DND-41 (cell line): ENCODE measurements around the gene SPINT2.

Experiments used
- CTCF ChIP-seq: IDR thresholded peaks from 2 replicates; pipeline ENCODE4 v1.5.1; 2012; ENCODE audit warnings: borderline replicate concordance, low read length, moderate library complexity, mild to moderate bottlenecking; ENCODE audit not compliant: poor library complexity, severe bottlenecking; ENCODE audit errors: extremely low read depth
- EZH2 ChIP-seq: IDR thresholded peaks from 3 replicates; pipeline ENCODE4 v1.6.1; 2012; ENCODE audit warnings: borderline replicate concordance, low read depth, mild to moderate bottlenecking, moderate library complexity, low read length, inconsistent platforms; ENCODE audit not compliant: severe bottlenecking

GRCh38 chr19:38268539-38268938, 4.2 kb downstream of the SPINT2 start:
- TF ChIP-seq EZH2 (no peak), CTCF (no peak)
